Metanephros (tissue), 1 donor: ENCODE data around the gene TMA16. TPM values are rescaled to one million over a fixed set of nuclear protein-coding genes. Genes with fewer than 3 reads are reported as not detected.

Source experiments
- total RNA-seq: library from RNA; depleted of rRNA; stranded (reverse); fragments of >200 nt; gene quantifications from one replicate; pipeline ENCODE4 v1.2.3, GENCODE V29; 2014

Gene TMA16
- total RNA-seq, result 20.9 TPM

DNA sequence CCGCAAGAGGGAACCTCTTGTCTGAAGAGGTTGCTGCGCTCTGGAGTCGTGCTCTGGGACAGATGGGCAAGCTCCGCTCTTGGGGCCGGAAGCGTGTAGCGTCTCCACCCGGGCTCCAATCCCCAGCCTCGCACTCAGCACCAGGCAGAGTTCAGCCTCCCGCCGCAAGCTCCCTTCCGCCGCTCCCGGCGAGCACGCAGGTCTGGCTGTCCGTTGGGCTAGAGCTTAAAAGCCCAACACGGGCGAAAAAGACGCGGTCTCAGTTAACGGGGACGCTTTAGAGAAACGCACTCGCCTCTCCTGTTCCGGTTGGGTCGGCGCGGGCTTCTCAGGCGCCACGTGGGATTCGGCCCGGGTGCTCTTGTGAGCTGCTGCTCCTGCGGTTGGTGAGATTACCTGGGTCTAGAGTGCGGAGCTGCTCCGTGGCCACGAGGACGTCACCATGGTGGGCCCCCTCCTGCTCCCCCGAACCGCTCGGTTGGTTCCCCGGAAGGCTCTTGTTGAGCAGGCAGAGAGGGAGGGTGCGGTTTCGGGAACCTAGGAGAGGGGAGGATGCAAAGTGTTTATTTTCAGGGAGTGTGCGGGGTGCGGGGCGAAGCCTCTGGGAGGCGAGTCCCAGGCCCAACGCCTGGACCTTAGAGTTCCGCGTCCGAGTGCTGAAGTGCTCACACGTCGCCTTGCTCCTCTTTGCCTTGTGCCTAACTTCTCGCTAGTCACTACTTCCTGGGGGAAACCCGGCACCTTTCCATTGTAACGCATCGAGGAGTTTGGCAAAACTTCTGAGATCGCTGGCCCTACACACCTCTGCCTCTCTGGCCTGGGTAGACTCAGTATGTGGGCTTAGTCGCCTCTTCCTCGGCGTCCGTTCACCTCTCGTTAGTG lies at the start of gene TMA16:
TMA16 (plus strand) TSS at position 331 of the 882 bp plus-strand sequence; CDS start at position 443, 112 bp downstream.

DNA sequence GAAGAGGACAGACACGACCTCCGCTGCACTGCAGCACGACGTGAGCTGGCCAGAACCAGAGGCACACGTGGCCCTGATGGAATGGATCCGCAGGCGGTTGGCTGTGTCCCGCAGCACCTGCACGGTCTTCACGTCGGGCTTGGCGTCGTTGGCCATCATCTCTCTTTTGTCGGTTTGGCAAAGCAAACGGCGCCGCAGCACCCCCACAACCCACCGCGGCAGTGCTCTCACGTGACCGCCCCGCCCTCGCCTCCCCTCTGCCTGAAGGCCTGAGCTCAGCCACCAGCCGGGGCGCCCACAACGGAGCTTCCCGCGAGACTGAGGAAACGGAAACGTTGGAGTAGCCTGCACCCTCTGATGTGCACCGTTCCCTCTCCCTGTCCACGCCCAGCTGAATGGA lies 20.9 kb upstream of the TMA16 start, which contains the start of gene TKTL2:
TKTL2 (minus strand) TSS at position 179 of the 400 bp plus-strand sequence; CDS start at position 159, 20 bp downstream.

Other genes starting within 250 kb of the TMA16 start
- gene NPY1R, start 162.1 kb upstream of the TMA16 start, total RNA-seq, result 26.4 TPM
- 1.6 TPM for gene NPY5R, start 150.8 kb upstream of the TMA16 start, total RNA-seq
- not detected for gene TKTL2, start 20.9 kb upstream of the TMA16 start, total RNA-seq